Caki2 (cell line): Measurements from ENCODE around the gene PRDM16. TPM values are rescaled to one million over a fixed set of nuclear protein-coding genes. Genes with fewer than 3 reads are reported as not detected.

ENCODE experiments used
- DNase-seq: peaks from one replicate; pipeline ENCODE4 v3.0.0-alpha.2; 2015; ENCODE audit warnings: low read depth
- in situ Hi-C: cut with HindIII; loops from 2 replicates; pipeline ENCODE4 v1.10.0; 2016; ENCODE audit warnings: low sequenced_read_pairs, low pct_unique_long_range_greater_than_20kb, mixed read lengths
- total RNA-seq: library from RNA; depleted of rRNA; stranded (reverse); fragments of >200 nt; shearing (Covaris generic); gene quantifications from 2 replicates; pipeline ENCODE4 v1.2.3, GENCODE V29; 2014; ENCODE audit warnings: low replicate concordance

PRDM16 gene
- total RNA-seq, 1 experiment from 2014 or later, result not detected

DNA sequence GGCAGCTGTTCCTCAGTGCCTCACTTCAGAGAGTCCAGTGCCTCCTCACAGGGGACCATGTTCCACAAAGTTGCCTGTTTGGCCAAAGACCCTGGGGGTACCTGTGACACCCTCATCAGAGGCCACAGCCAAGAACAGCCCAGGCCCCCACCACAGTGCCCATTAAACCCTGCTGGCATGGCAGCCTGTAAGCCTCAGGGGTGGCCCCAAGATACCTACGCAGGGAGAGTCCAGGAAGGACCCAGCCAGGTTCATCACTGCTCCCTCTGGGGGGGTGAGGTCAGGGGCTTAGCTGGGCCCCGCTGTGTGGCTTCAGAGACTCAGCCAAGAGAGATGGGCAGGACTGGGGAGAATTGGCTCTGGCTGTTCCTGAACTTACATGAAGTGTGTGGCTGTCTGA is 19.1 kb upstream of the PRDM16 start:
- no peak for DNase-seq
- in situ Hi-C loops, result no loop called here

DNA sequence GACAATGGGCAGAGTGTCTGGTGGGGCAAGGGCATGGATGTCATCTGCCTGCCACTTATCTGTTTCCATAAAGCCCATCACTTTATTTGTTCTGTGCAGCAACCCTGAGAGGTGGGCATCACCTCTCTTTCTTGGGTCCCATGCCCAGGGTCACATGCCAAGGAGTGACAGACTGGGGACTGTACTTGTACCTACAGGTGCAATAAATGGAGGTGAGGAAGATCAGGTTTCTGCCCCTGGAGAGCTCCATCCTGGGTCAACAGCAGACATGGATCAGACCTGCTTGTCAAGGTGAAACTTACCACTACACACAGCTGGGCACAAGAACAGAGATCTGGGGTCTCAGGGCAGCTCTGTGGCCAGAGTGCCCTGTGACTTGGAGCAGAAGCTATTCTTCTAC is 18.4 kb upstream of the PRDM16 start:
- DNase-seq, result no peak
- in situ Hi-C loops, result no loop called here

DNA sequence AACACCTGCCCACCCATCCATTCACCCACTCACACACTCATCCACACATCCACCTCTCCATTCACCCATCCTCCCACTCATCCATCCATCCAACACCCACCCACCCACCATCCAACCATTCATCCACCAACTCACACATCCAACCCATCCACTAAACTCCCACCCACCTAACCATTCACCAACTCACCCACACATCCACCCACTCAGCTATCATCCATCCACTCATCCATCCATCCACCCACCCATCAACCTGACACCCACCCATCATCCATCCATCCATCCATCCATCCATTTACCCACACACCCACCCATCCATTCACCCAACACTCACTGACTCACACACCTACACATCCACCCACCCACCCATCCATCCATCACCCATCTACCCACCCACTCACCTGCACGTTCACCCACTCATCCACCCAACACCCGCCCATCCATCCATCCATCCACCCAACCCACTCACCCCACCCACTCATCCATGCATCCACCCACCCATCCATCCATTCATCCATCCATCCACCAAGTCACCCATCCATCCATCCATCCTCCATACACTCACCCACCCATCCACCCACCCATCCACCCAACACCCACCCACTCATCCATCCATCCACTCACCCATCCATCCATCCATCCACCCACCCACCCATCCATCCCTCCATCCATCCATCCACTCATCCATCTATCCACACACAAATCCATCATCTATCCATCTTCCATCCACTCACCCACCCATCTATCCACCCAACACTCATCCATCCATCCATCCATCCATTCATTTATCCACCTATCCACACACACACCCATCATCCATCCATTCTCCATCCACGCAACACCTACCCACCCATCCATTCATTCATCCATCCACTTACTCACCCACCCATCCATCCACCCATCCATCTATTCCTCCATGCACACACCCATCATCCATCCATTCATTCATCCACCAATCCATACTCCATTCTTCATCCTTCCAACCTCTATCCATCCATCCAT is 17.4 kb upstream of the PRDM16 start:
- in situ Hi-C loops, result no loop called here

DNA sequence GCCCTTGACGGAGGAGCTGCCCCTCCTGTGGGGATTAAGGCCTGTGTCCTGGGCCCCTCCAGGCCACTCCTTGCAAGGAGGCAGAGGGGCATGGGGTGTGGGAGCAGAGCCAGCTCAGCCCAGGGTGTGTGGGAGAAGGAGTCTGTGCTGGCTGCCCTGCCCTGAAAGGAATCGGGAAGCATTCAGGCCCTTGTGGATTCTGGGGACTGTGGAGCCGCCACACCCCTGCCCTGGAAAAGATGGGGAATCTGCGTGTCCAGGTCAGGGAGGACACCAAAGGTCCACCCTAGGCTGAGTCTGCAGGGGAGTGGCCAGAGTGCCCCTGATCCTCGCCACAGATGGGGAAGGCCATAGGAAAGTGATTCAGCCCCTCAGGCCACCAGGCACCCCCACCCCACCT is 16.5 kb upstream of the PRDM16 start:
- in situ Hi-C loops, result no loop called here
- no peak for DNase-seq

More for the DNA sequence above, 17.4 kb upstream of the PRDM16 start:
- no peak for DNase-seq

- in situ Hi-C loops, result no loop called here
Measured at GRCh38 chr1:3053366-3053980, 15.5 kb upstream of the PRDM16 start.

GRCh38 chr1:3053986-3054385 is 15.0 kb upstream of the PRDM16 start:
- in situ Hi-C loops, result no loop called here
- DNase-seq, result no peak

More at GRCh38 chr1:3053366-3053980, 15.5 kb upstream of the PRDM16 start:
- no peak for DNase-seq

DNA sequence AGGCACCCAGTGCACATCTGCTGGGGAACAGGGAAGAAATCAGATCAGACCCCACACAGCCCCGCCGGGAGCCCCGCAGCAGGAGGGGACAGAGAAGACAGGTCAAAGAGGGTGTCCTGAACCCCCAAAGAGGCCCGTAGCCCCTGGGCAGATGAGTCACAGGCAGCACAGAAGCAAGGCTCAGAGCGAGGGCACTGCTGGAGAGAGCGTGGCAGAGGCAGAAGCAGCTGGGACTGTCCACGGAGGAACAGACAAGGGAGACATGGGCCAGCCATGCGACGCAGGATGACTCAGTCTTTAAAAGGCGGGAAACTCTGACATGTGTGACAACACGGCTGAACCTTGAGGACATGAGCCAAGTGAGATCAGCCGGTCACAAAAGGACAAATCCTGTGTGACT is 14.5 kb upstream of the PRDM16 start:
- in situ Hi-C loops, result no loop called here
- no peak for DNase-seq

DNA sequence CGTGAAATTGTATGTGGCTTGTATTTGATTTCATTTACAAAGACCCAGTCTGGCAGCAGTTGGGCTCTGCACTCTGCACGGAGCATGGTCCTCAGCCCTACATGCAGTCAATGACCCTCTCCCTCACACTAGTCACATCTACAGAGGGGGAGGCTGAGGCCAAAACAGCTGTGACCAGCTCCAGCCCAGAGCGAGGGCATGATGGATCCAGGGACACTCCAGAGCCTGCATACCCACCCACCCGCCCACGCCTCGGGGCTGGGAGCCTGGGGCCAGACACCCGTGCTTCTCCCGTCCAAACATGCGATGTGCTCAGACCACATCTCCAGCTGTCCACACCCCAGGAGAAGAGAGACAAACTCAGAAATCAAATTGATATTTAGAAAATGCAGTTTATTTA is 14.0 kb upstream of the PRDM16 start:
- in situ Hi-C loops, result no loop called here
- DNase-seq, result no peak

GRCh38 chr1:3056641-3057040 is 12.4 kb upstream of the PRDM16 start:
- in situ Hi-C loops, result no loop called here
- DNase-seq, result no peak

DNA sequence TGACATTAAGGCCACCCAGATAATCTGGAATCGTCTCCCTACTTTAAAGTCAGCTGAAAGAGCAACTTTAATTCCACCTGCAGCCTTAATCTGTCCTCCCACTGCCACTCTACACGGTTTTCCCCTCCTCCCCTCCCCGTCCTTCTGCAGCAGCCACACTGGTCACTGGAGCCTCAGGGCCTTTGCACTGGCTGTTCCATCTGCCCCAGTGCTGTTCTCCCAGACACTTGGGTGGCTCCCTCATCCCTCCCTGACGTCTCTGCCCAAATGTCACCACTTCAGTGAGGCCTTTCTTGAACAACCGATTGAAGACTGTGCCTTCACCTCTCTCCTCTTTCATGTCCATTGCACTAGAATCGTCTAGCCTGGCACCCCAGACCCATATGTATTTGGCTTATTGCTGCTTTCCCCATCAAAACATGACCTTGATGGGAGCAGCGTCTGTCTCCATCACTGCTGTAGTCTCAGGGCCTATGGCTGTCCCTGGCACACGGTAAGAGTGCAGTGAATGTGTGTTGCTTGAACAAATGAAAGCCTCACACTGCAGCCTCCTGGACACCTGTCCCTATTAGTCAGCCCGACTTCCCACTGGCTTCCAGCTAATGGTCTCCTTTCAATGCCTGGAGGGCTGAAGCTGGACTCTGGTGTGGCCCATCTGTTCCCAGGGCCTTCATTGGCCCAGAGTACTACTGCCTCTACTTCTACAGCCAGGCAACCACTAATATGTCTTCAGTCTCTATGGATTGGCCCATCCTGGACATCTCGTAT is 10.6 kb upstream of the PRDM16 start:
- no peak for DNase-seq
- in situ Hi-C loops, result no loop called here

DNA sequence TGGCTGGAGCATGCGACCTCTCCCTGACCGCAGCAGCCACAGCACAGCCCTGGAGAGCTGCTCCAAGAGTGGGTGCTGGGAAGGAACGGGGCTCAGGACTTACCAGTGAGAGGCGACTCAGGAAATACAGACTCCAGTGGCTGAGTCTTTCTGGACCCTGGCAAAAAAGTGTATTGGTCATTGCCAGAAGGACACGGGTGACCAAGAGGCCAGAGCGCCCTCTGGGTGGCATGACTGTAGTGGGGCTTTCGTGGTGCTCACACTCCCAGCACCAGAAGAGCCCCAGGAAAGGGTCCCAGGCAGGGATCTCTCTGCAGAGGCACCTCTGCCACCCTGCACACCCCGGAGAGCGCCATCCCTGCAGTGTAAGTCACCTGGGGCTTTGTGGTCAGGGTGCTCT is 8.9 kb upstream of the PRDM16 start:
- no peak for DNase-seq
- in situ Hi-C loops, result no loop called here

- in situ Hi-C loops, result no loop called here
- DNase-seq, result peak; percentile 16
Measured at GRCh38 chr1:3060601-3061551, 8.1 kb upstream of the PRDM16 start.

GRCh38 chr1:3061566-3061965 is 7.4 kb upstream of the PRDM16 start:
- no peak for DNase-seq
- in situ Hi-C loops, result no loop called here

DNA sequence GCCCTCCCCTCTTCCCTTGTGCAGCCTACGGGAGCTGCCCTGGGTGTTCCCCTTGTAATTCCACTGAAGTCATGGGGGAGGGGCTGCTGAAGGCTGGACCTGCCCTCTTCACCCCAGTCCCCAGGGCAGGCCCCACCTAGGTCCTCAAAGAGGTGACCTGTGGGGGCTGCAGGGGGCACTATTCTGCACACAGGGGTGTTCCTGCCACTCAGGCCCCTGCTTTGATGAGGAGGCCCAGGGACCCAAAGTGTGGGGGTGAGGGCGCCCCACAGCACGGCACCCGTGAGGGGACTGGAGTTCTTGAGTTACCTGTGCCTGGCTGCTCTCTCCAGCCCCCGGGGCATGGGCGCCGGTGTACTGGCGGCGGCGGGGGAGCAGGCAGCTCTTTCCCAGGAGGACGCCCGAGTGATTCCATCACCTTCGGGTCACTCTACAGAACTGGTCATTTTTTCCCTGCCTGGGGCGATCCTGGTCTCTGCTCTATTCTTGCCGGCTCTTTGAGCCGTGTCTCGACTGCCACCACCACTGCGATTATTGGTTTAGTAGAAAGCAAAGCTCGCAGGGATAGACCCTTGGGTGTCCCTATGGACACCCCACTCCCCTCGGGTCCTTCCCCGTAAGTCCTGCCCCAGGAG is 6.9 kb upstream of the PRDM16 start:
- in situ Hi-C loops, result no loop called here
- DNase-seq, result no peak

DNA sequence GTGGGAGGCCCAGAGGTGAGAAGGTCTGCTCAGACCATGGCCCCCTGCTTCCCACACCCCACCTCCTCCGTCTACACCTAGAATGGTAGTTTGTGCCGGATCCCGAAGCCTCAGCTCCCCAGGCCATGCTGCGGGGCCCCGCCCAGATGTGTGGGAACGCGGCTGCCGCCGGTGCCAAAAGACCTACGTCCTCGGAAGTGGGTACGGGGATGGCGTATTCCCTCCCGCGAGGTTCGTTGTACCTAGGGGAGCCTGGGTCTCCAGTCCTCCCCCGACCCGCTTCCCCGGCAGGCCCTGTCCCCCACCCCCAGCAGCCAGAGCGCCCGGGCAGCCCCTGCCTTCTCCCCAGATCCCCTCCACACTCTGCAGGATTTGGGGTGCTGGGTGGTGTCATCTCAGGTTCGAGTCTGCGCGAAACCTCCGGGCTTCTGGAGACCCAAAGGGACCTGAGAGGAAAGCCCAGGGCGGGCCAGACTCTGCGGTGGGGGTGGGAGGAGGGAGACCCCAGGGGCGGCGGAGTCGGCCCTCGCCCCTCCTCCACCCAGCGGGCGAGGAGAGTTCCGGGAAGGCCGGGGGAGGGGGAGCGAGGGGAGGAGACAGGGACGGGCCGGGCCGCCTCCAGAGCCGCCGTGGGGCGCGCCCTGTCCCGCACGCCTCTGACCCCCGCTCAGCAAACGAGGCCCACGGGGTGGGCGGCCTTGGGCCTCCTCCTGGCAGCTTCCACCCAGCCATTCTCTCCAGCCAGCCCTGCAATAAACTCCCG is 6.2 kb upstream of the PRDM16 start:
- in situ Hi-C loops, result no loop called here
- DNase-seq, result no peak

DNA sequence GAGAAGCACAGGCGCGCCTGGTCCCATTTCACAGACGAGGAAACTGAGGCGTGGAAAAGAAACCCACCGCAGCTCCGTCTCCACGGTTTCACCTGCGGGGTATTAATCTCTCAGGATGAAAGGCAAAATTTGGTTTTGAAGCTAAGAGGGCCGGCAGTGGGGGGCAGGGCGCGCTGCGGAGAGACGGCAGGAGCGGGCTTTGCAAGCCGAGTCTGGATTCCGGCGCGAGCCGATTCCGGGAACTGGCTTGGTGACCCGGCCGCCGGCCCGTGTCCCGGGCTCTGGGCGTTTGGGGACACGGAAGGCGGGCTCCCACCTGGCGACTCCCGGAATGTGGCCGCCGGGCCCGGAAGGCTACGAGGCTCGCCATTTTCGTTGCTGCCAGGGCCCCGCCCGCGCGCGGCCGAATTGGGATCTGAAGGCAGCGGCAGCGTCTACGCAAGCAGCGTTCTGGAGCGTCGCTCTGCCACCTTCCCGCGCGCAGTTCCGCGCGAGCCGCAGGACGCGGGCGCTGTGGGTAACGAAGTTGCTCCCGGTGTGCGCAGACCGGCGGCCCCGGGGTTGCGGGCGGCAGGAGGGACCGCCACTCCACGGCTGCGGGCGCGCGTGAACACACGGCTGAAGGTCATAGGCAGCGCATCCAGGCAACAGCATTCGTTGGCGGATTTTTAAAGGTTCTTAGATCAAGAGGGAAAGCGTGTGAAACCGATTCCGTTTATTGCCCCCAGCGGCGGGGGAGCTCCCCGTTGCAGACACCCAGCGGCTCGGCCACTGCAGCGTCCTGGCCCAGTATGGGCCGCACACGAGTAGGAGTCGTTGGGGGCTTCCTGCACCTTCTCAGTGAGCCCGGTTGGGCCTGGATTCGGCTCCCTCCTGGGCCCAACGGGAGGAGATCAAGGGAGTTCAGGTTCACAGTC is 5.4 kb upstream of the PRDM16 start:
- in situ Hi-C loops, result no loop called here
- no peak for DNase-seq
